H1 (cell line): Measurements from ENCODE around the gene ERGIC2. TPM values are rescaled to one million over a fixed set of nuclear protein-coding genes. Genes with fewer than 3 reads are reported as not detected.

Experiments
- CTCF ChIA-PET: fragments of 300-600 bp; sonication (Branson Sonifier 250); formaldehyde crosslinking; loops from one replicate; lab custom pipeline; 2021; ENCODE audit not compliant: partially characterized antibody; lab: Charles Lee
- POLR2A ChIA-PET: fragments of 300-600 bp; sonication (Branson Sonifier 250); formaldehyde crosslinking; loops from one replicate; lab custom pipeline; 2021; ENCODE audit warnings: inconsistent platforms; ENCODE audit not compliant: partially characterized antibody; lab: Charles Lee
- DNase-seq, 2 experiments: peaks; one replicate each; pipeline versions ENCODE4 v3.0.0 to v3.0.0-alpha.2; 2010 to 2022; ENCODE audit warnings: low spot score in 2 of 2, low read depth in 1 of 2, mixed read lengths in 1 of 2
- FAIRE-seq: peaks from 2 replicates; lab custom pipeline; 2011; peaks lifted over from hg19 to GRCh38; lab: Jason Lieb, UNC
- H2AFZ ChIP-seq: 2 replicates; pipeline ENCODE4 v1.8.1; 2012; ENCODE audit warnings: low read length, inconsistent platforms
- H2AK5ac ChIP-seq: 2 replicates; pipeline ENCODE4 v1.6.1; 2013; ENCODE audit warnings: low read depth, low read length
- H2BK120ac ChIP-seq: replicated peaks from 2 replicates; pipeline ENCODE3; 2013; ENCODE audit warnings: low read depth, low read length, inconsistent platforms
- H2BK12ac ChIP-seq: 2 replicates; pipeline ENCODE4 v1.6.1; 2013; ENCODE audit warnings: low read depth, low read length
- H2BK15ac ChIP-seq: 2 replicates; pipeline ENCODE4 v1.6.1; 2013; ENCODE audit warnings: low read length
- H2BK20ac ChIP-seq: 2 replicates; pipeline ENCODE4 v1.6.1; 2013; ENCODE audit warnings: low read length
- H2BK5ac ChIP-seq: 2 replicates; pipeline ENCODE4 v1.6.1; 2013; ENCODE audit warnings: low read depth, low read length
- H3K14ac ChIP-seq: 2 replicates; pipeline ENCODE4 v1.6.1; 2013; ENCODE audit warnings: inconsistent platforms; ENCODE audit not compliant: insufficient read length
- H3K18ac ChIP-seq: 2 replicates; pipeline ENCODE4 v1.6.1; 2013; ENCODE audit warnings: low read length; ENCODE audit errors: extremely low read depth
- H3K23ac ChIP-seq: 2 replicates; pipeline ENCODE4 v1.6.1; 2013; ENCODE audit warnings: inconsistent platforms; ENCODE audit not compliant: insufficient read length
- H3K23me2 ChIP-seq: 2 replicates; pipeline ENCODE4 v1.6.1; 2013; ENCODE audit warnings: low read depth, low read length
- H3K27ac ChIP-seq: 2 replicates; pipeline ENCODE4 v1.6.1; 2011; ENCODE audit warnings: low read depth, low read length, inconsistent platforms
- H3K27me3 ChIP-seq, 4 experiments: replicated peaks in 1 of 4; 1 replicate in 1 of 4; 2 replicates in 3 of 4; pipeline versions ENCODE4 v1.6.1 to v1.8.1; 2011 to 2013; ENCODE audit warnings: low read length in 3 of 4, mild to moderate bottlenecking in 3 of 4, inconsistent platforms in 2 of 4, mixed read lengths in 2 of 4, moderate library complexity in 1 of 4; ENCODE audit not compliant: control insufficient read depth in 3 of 4, insufficient read depth in 3 of 4; ENCODE audit errors: extremely low read depth in 1 of 4
- H3K36me3 ChIP-seq, 4 experiments: 2 replicates each; pipeline versions ENCODE4 v1.6.1 to v1.8.1; 2011 to 2013; ENCODE audit warnings: mild to moderate bottlenecking in 4 of 4, low read length in 3 of 4, moderate library complexity in 2 of 4, control low read depth in 1 of 4, inconsistent platforms in 1 of 4; ENCODE audit not compliant: insufficient read depth in 4 of 4, control insufficient read depth in 2 of 4
- H3K4ac ChIP-seq: replicated peaks from 2 replicates; pipeline ENCODE3; 2013; ENCODE audit warnings: low read length, low read depth, mixed read lengths, inconsistent platforms; ENCODE audit not compliant: insufficient read length
- H3K4me1 ChIP-seq, 4 experiments: replicated peaks in 1 of 4; 1 replicate in 1 of 4; 2 replicates in 3 of 4; pipeline versions ENCODE4 v1.6.1 to v1.8.1; 2011 to 2013; ENCODE audit warnings: low read length in 3 of 4, inconsistent platforms in 2 of 4, mixed read lengths in 1 of 4; ENCODE audit not compliant: insufficient read depth in 4 of 4, control insufficient read depth in 3 of 4
- H3K4me2 ChIP-seq, 2 experiments: 2 replicates each; pipeline versions ENCODE4 v1.6.1 to v1.8.1; 2011 to 2013; ENCODE audit warnings: low read depth in 2 of 2, low read length in 2 of 2, control low read depth in 1 of 2, inconsistent platforms in 1 of 2, mild to moderate bottlenecking in 1 of 2; ENCODE audit not compliant: insufficient read depth in 1 of 2
- H3K4me3 ChIP-seq, 4 experiments: fragments of 200-600, 300-600 bp in 1 of 4; sonication (generic), shearing (Covaris generic), sonication (Bioruptor Twin) in 1 of 4; 2 replicates each; pipeline versions ENCODE4 v1.5.1 to v1.8.1; 2011 to 2016; ENCODE audit warnings: low read length in 4 of 4, low read depth in 3 of 4, control low read depth in 2 of 4, inconsistent platforms in 2 of 4, mild to moderate bottlenecking in 2 of 4, mixed read lengths in 1 of 4, moderate library complexity in 1 of 4; ENCODE audit not compliant: insufficient read depth in 2 of 4; ENCODE audit errors: extremely low read depth in 1 of 4
- H3K56ac ChIP-seq: replicated peaks from 2 replicates; pipeline ENCODE3; 2013; ENCODE audit warnings: low read depth, mild to moderate bottlenecking, mixed read lengths, low read length, inconsistent platforms; ENCODE audit not compliant: insufficient read length
- H3K79me1 ChIP-seq: 2 replicates; pipeline ENCODE4 v1.6.1; 2013; ENCODE audit warnings: low read depth, low read length, control low read depth
- H3K79me2 ChIP-seq, 2 experiments: 2 replicates each; pipeline versions ENCODE4 v1.6.1 to v1.8.1; 2012 to 2013; ENCODE audit warnings: low read length in 2 of 2, mild to moderate bottlenecking in 2 of 2, inconsistent platforms in 1 of 2; ENCODE audit not compliant: insufficient read depth in 2 of 2, control insufficient read depth in 1 of 2
- H3K9ac ChIP-seq, 4 experiments: replicated peaks in 1 of 4; 1 replicate in 1 of 4; 2 replicates in 3 of 4; pipeline versions ENCODE4 v1.6.1 to v1.8.1; 2011 to 2013; ENCODE audit warnings: low read depth in 3 of 4, low read length in 3 of 4, control low read depth in 2 of 4, mild to moderate bottlenecking in 2 of 4, moderate library complexity in 2 of 4, inconsistent platforms in 1 of 4; ENCODE audit errors: extremely low read depth in 1 of 4
- H3K9me3 ChIP-seq, 2 experiments: 2 replicates each; pipeline versions ENCODE4 v1.6.1 to v1.8.1; 2012 to 2013; ENCODE audit warnings: mild to moderate bottlenecking in 2 of 2, moderate library complexity in 2 of 2, control low read depth in 1 of 2, inconsistent platforms in 1 of 2, low read depth in 1 of 2, low read length in 1 of 2, mixed read lengths in 1 of 2; ENCODE audit not compliant: insufficient read depth in 2 of 2
- H4K20me1 ChIP-seq, 2 experiments: replicated peaks in 1 of 2; 2 replicates each; pipeline versions ENCODE3 to v1.8.1; 2011 to 2013; ENCODE audit warnings: inconsistent platforms in 2 of 2, low read length in 2 of 2, mild to moderate bottlenecking in 1 of 2; ENCODE audit not compliant: insufficient read depth in 2 of 2, control insufficient read depth in 1 of 2
- H4K5ac ChIP-seq: 2 replicates; pipeline ENCODE4 v1.6.1; 2013; ENCODE audit warnings: low read length, low read depth, mixed read lengths, inconsistent platforms; ENCODE audit not compliant: insufficient read length
- H4K8ac ChIP-seq: 2 replicates; pipeline ENCODE4 v1.8.0; 2013; ENCODE audit warnings: mild to moderate bottlenecking, moderate library complexity, low read length, inconsistent platforms; ENCODE audit not compliant: insufficient read depth; ENCODE audit errors: extremely low read depth
- H4K91ac ChIP-seq: replicated peaks from 2 replicates; pipeline ENCODE3; 2013; ENCODE audit warnings: low read length, mixed read lengths, inconsistent platforms; ENCODE audit not compliant: insufficient read length
- ATF3 ChIP-seq: IDR thresholded peaks from 2 replicates; pipeline ENCODE4 v1.6.1; 2011; ENCODE audit warnings: low read depth, mild to moderate bottlenecking, low read length; ENCODE audit not compliant: insufficient read depth
- EP300 ChIP-seq, 2 experiments: IDR thresholded peaks; 1 replicate in 1 of 2; 2 replicates in 1 of 2; pipeline ENCODE4 v1.6.1; 2011 to 2012; ENCODE audit warnings: low read depth in 2 of 2, low read length in 2 of 2, mild to moderate bottlenecking in 2 of 2, borderline replicate concordance in 1 of 2, inconsistent platforms in 1 of 2, moderate library complexity in 1 of 2
- EZH2 ChIP-seq: fragments of 200-600 bp; sonication (generic); IDR thresholded peaks from 2 replicates; pipeline ENCODE4 v1.7.1; 2012; ENCODE audit warnings: low read depth, mild to moderate bottlenecking, moderate library complexity, low read length, inconsistent platforms; ENCODE audit not compliant: severe bottlenecking
- GABPA ChIP-seq: IDR thresholded peaks from 2 replicates; pipeline ENCODE4 v1.6.1; 2011; ENCODE audit warnings: mild to moderate bottlenecking, low read length, moderate library complexity, borderline replicate concordance; ENCODE audit not compliant: insufficient read depth
- MAX ChIP-seq: IDR thresholded peaks from 2 replicates; pipeline ENCODE4 v1.6.1; 2012; ENCODE audit warnings: inconsistent platforms
- NRF1 ChIP-seq: IDR thresholded peaks from 2 replicates; pipeline ENCODE4 v1.6.1; 2011; ENCODE audit warnings: mild to moderate bottlenecking, low read depth, low read length, improper control_type of control experiment
- RBBP5 ChIP-seq: IDR thresholded peaks from 2 replicates; pipeline ENCODE4 v1.7.1; 2012; ENCODE audit warnings: low read depth, mild to moderate bottlenecking, inconsistent platforms, low read length, moderate library complexity, borderline replicate concordance
- SAP30 ChIP-seq: fragments of 300-600 bp; sonication (generic); IDR thresholded peaks from 2 replicates; pipeline ENCODE4 v1.7.1; 2012; ENCODE audit warnings: low read length, moderate library complexity, mild to moderate bottlenecking, inconsistent platforms; ENCODE audit not compliant: insufficient read depth, insufficient replicate concordance
- SRF ChIP-seq: IDR thresholded peaks from 2 replicates; pipeline ENCODE4 v1.6.1; 2011; ENCODE audit warnings: mild to moderate bottlenecking, low read depth, low read length, moderate library complexity
- SUZ12 ChIP-seq: fragments of 200-600 bp; sonication (generic); IDR thresholded peaks from 2 replicates; pipeline ENCODE4 v1.6.1; 2012; ENCODE audit warnings: mild to moderate bottlenecking, inconsistent platforms, low read length, moderate library complexity, mixed read lengths
- TAF1 ChIP-seq: IDR thresholded peaks from 2 replicates; pipeline ENCODE4 v1.6.1; 2011; ENCODE audit warnings: mild to moderate bottlenecking, low read depth, low read length
- TCF12 ChIP-seq: IDR thresholded peaks from 2 replicates; pipeline ENCODE4 v1.6.1; 2011; ENCODE audit warnings: low read depth, mild to moderate bottlenecking, low read length
- TEAD4 ChIP-seq: IDR thresholded peaks from 2 replicates; pipeline ENCODE4 v1.6.1; 2012; ENCODE audit warnings: low read depth, low read length, inconsistent platforms, mixed read lengths
- WGBS, 2 experiments: shearing (Covaris generic) in 1 of 2; methylation state at CpG; one replicate each; pipeline versions ENCODE4 v1.1.6 to v1.1.7; 2013 to 2015; ENCODE audit warnings: low lambda C conversion rate in 2 of 2, mixed read lengths in 2 of 2, inconsistent platforms in 1 of 2, low coverage in 1 of 2, missing lambda C conversion rate in 1 of 2; ENCODE audit not compliant: insufficient replicate concordance in 2 of 2, insufficient coverage in 1 of 2, insufficient read length in 1 of 2; ENCODE audit errors: extremely low coverage in 1 of 2, missing lambda C conversion rate in 1 of 2; 5-methylcytosine and 5-hydroxymethylcytosine counted together
- polyA plus RNA-seq, 7 experiments: library from polyadenylated mRNA; depleted of rRNA in 3 of 7; stranded (reverse) in 5 of 7; unstranded in 2 of 7; fragments of >200 nt in 5 of 7; fragments of 200-250 nt in 2 of 7; gene quantifications; 1 replicate in 5 of 7; 2 replicates in 1 of 7; 4 replicates in 1 of 7; pipeline versions ENCODE4 v1.2.1 to v1.2.3, GENCODE V29; 2011 to 2013; ENCODE audit warnings: missing spikeins in 2 of 7, mixed read lengths in 2 of 7
- total RNA-seq: library from RNA; stranded (reverse); fragmentation: NEBNext Ultra II Directional; extraction: Animal tissue kit (Norgen Biotek cat#: 25700); gene quantifications from 2 replicates; pipeline ENCODE4 v1.2.1, GENCODE V29; 2021

The ERGIC2 gene
- total and polyA plus RNA-seq, 2 of the 8 experiments (the other 6 are each of a cell fraction or from before 2014, with no cell fraction given), result 16.5 to 61.8 TPM

DNA sequence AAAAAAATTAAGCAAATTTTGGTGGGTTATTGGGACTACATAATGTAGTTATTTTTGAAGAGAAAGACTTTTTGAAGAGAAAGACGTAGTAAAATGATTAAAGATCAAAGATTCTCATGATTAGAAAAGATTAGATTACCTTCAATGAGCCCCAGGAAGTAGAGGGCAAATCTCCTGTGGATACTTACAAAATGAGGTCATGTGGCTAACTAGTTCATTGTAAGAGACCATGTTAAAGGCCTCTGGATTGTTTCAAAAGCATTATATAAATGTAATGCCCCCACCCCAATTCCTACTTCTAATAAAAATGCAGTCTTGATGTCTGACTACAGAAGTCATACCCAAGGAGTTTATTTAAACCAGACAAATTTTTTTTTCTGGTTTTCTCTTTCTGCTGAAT is 93.3 kb downstream of the ERGIC2 start:
- no peak overlapping the region for H2BK12ac ChIP-seq
- H2AK5ac ChIP-seq, result no peak overlapping the region
- H3K18ac ChIP-seq, result no peak overlapping the region
- no peaks in the 10 kb centered on the region for H3K27me3 ChIP-seq
- no peaks in the 10 kb centered on the region for H3K9me3 ChIP-seq
- H4K8ac ChIP-seq, result no peak overlapping the region
- no peak overlapping the region for H2BK120ac ChIP-seq
- DNase-seq (no peak), FAIRE-seq (no peak)
- no peaks in the 10 kb centered on the region for H4K20me1 ChIP-seq
- H3K4me1 ChIP-seq, result no peaks in the 10 kb centered on the region
- no peaks in the 10 kb centered on the region for H3K23me2 ChIP-seq
- H3K4ac ChIP-seq, result no peak overlapping the region
- POLR2A ChIA-PET, result no interaction called here
- H4K91ac ChIP-seq, result no peak overlapping the region
- H2BK20ac ChIP-seq, result no peak overlapping the region
- H3K79me1 ChIP-seq, result no peaks in the 10 kb centered on the region
- CTCF ChIA-PET, result interaction anchor here (0.6 to 1.7 kb wide), 2 partner anchors 30 to 293 kb away, joined by 3 to 5 read pairs; no protein-coding TSS in a partner anchor
- H2BK15ac ChIP-seq, result no peak overlapping the region
- no peak overlapping the region for H3K23ac ChIP-seq
- H3K9ac ChIP-seq, result no peak overlapping the region
- H2BK5ac ChIP-seq, result no peak overlapping the region
- H4K5ac ChIP-seq, result no peak overlapping the region
- H3K27ac ChIP-seq, result no peak overlapping the region
- no peak overlapping the region for H2AFZ ChIP-seq
- H3K56ac ChIP-seq, result no peak overlapping the region
- 82% methylated on average over 1 of the region's 1 CpG; no CpG with 5 or more reads in 1 of the 2 experiments for WGBS, 2 experiments
- no peak overlapping the region for H3K4me2 ChIP-seq
- no peaks in the 10 kb centered on the region for H3K36me3 ChIP-seq
- H3K14ac ChIP-seq, result no peak overlapping the region
- H3K79me2 ChIP-seq, result no peaks in the 10 kb centered on the region
- H3K4me3 ChIP-seq, result no peak overlapping the region
- TF ChIP-seq SUZ12, result no peak
- TF ChIP-seq SAP30, result no peak
- no peak for TF ChIP-seq MAX
- TF ChIP-seq GABPA, result no peak
- no peak for TF ChIP-seq RBBP5
- TF ChIP-seq SRF, result no peak
- no peak for TF ChIP-seq EP300 (IDR thresholded peaks at IDR 0.05; ENCODE audit: borderline replicate concordance in 1 of 2, low read depth in 2 of 2, low read length in 2 of 2)
- TF ChIP-seq NRF1, result no peak
- TF ChIP-seq ATF3, result no peak
- no peak for TF ChIP-seq EZH2
- no peak for TF ChIP-seq TEAD4
- TF ChIP-seq TCF12, result no peak
- TF ChIP-seq TAF1, result no peak
